H1 (cell line): ENCODE data around the gene AGPAT2. TPM values are rescaled to one million over a fixed set of nuclear protein-coding genes. Genes with fewer than 3 reads are reported as not detected.

Experiments
- ATF3 ChIP-seq: IDR thresholded peaks from 2 replicates; pipeline ENCODE4 v1.6.1; 2011; ENCODE audit warnings: low read depth, mild to moderate bottlenecking, low read length; ENCODE audit not compliant: insufficient read depth
- CHD7 ChIP-seq: fragments of 300-600 bp; sonication (generic); IDR thresholded peaks from 2 replicates; pipeline ENCODE4 v1.7.1; 2012; ENCODE audit warnings: low read length, moderate library complexity, mild to moderate bottlenecking, inconsistent platforms; ENCODE audit not compliant: insufficient replicate concordance
- CTCF ChIP-seq, 3 experiments: IDR thresholded peaks; 1 replicate in 2 of 3; 2 replicates in 1 of 3; pipeline versions ENCODE4 v1.5.1 to v1.6.1; 2011; ENCODE audit warnings: low read length in 3 of 3, mild to moderate bottlenecking in 3 of 3, inconsistent platforms in 2 of 3, low read depth in 1 of 3, moderate library complexity in 1 of 3; ENCODE audit not compliant: insufficient read depth in 1 of 3; ENCODE audit errors: control extremely low read depth in 1 of 3
- E2F6 ChIP-seq: IDR thresholded peaks from 2 replicates; pipeline ENCODE4 v1.6.1; 2012; ENCODE audit warnings: inconsistent platforms
- NANOG ChIP-seq: IDR thresholded peaks from 2 replicates; pipeline ENCODE4 v1.6.1; 2011; ENCODE audit warnings: low read length, low read depth, mild to moderate bottlenecking, inconsistent platforms; ENCODE audit not compliant: insufficient read depth, poor library complexity, severe bottlenecking
- SIN3A ChIP-seq, 2 experiments: IDR thresholded peaks in 1 of 2; conservative IDR thresholded peaks in 1 of 2; 2 replicates each; pipeline ENCODE4 v1.6.1; 2011 to 2012; ENCODE audit warnings: low read length in 2 of 2, improper control_type of control experiment in 1 of 2, low read depth in 1 of 2, mild to moderate bottlenecking in 1 of 2
- polyA plus RNA-seq, 7 experiments: library from polyadenylated mRNA; depleted of rRNA in 3 of 7; stranded (reverse) in 5 of 7; unstranded in 2 of 7; fragments of >200 nt in 5 of 7; fragments of 200-250 nt in 2 of 7; gene quantifications; 1 replicate in 5 of 7; 2 replicates in 1 of 7; 4 replicates in 1 of 7; pipeline versions ENCODE4 v1.2.1 to v1.2.3, GENCODE V29; 2011 to 2013; ENCODE audit warnings: missing spikeins in 2 of 7, mixed read lengths in 2 of 7
- total RNA-seq: library from RNA; stranded (reverse); fragmentation: NEBNext Ultra II Directional; extraction: Animal tissue kit (Norgen Biotek cat#: 25700); gene quantifications from 2 replicates; pipeline ENCODE4 v1.2.1, GENCODE V29; 2021

AGPAT2 gene
- total and polyA plus RNA-seq, 2 of the 8 experiments (the other 6 are each of a cell fraction or from before 2014, with no cell fraction given) = 31.6 to 37.6 TPM

- TF ChIP-seq ATF3 (peak; percentile 77), CTCF (IDR thresholded peaks at IDR 0.05; ENCODE audit: control extremely low read depth in 1 of 3, insufficient read depth in 1 of 3, low read depth in 1 of 3, low read length in 3 of 3) (peak in 2 of 3 experiments; percentile 79 to 96; a peak in 3 of 4 replicates), NANOG (no peak), SIN3A (conservative IDR thresholded peaks at IDR 0.05 in 1 of 2, IDR thresholded peaks at IDR 0.05 in 1 of 2; ENCODE audit: low read depth in 1 of 2, low read length in 2 of 2) (peak; percentile 66 to 87; a peak in 2 of 4 replicates), E2F6 (peak; percentile 42; the same call in 1 of the 2 replicates), CHD7 (no peak)
These were observed 40.9 kb upstream of the AGPAT2 start (continued) for GRCh38 chr9:136728080-136728547.
